ENCODE measurements around the gene DHRS13. TPM values are rescaled to one million over a fixed set of nuclear protein-coding genes. Genes with fewer than 3 reads are reported as not detected.

The DHRS13 gene
- total RNA-seq, 4 donors from 2014 or later = 3.3 to 10.0 (median 7.1) TPM

- Histone ChIP-seq H3K36me3 (peaks cover 0 to 34% (median 0%) of the 10 kb centered on the region in 3 donors), H3K4me3 (no peak overlapping the region), H3K27ac (no peak overlapping the region), H3K27me3 (no peaks in the 10 kb centered on the region), H3K4me1 (peaks cover 0 to 16% (median 4%) of the 10 kb centered on the region in 4 donors), H3K9me3 (no peaks in the 10 kb centered on the region)
- TF ChIP-seq, protein P1, sequence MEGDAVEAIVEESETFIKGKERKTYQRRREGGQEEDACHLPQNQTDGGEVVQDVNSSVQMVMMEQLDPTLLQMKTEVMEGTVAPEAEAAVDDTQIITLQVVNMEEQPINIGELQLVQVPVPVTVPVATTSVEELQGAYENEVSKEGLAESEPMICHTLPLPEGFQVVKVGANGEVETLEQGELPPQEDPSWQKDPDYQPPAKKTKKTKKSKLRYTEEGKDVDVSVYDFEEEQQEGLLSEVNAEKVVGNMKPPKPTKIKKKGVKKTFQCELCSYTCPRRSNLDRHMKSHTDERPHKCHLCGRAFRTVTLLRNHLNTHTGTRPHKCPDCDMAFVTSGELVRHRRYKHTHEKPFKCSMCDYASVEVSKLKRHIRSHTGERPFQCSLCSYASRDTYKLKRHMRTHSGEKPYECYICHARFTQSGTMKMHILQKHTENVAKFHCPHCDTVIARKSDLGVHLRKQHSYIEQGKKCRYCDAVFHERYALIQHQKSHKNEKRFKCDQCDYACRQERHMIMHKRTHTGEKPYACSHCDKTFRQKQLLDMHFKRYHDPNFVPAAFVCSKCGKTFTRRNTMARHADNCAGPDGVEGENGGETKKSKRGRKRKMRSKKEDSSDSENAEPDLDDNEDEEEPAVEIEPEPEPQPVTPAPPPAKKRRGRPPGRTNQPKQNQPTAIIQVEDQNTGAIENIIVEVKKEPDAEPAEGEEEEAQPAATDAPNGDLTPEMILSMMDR (IDR thresholded peaks at IDR 0.05) = no peak
- TF ChIP-seq POLR2A (IDR thresholded peaks at IDR 0.05) = no peak
- DNase-seq = no peak
Observed at GRCh38 chr17:28858801-28859355, 44.0 kb downstream of the DHRS13 start.

- H3K9me3 ChIP-seq = no peaks in the 10 kb centered on the region
- H3K27me3 ChIP-seq = no peaks in the 10 kb centered on the region
- no peak for TF ChIP-seq POLR2A (IDR thresholded peaks at IDR 0.05)
- TF ChIP-seq, protein P1 (IDR thresholded peaks at IDR 0.05) = no peak
- H3K4me3 ChIP-seq = no peak overlapping the region
- H3K27ac ChIP-seq = no peak overlapping the region
- H3K36me3 ChIP-seq = peaks cover 0 to 34% (median 0%) of the 10 kb centered on the region in 3 donors
- DNase-seq = no peak
- H3K4me1 ChIP-seq = peaks cover 0 to 16% (median 4%) of the 10 kb centered on the region in 4 donors
Observed at GRCh38 chr17:28857905-28858800, 44.7 kb downstream of the DHRS13 start.

- TF ChIP-seq POLR2A (IDR thresholded peaks at IDR 0.05) = no peak
- TF ChIP-seq, protein P1 (IDR thresholded peaks at IDR 0.05) = no peak
- peaks cover 0 to 34% (median 0%) of the 10 kb centered on the region in 3 donors for H3K36me3 ChIP-seq
- H3K4me3 ChIP-seq = no peak overlapping the region
- DNase-seq = peak in 1 of 3 donors; percentile 25
- H3K4me1 ChIP-seq = peaks cover 0 to 16% (median 4%) of the 10 kb centered on the region in 4 donors
- no peaks in the 10 kb centered on the region for H3K27me3 ChIP-seq
- H3K9me3 ChIP-seq = no peaks in the 10 kb centered on the region
- no peak overlapping the region for H3K27ac ChIP-seq
Observed at GRCh38 chr17:28856028-28856574, 46.8 kb downstream of the DHRS13 start.

- Histone ChIP-seq H3K4me1 (peaks cover 0 to 16% (median 4%) of the 10 kb centered on the region in 4 donors), H3K9me3 (no peaks in the 10 kb centered on the region), H3K36me3 (peaks cover 0 to 30% (median 0%) of the 10 kb centered on the region in 3 donors), H3K27ac (peak overlapping the region; percentile 42 to 78 (median 56)), H3K4me3 (peak overlapping the region; percentile 58 to 73 (median 63)), H3K27me3 (no peaks in the 10 kb centered on the region)
- no peak for TF ChIP-seq POLR2A (IDR thresholded peaks at IDR 0.05)
- TF ChIP-seq, protein P1 (IDR thresholded peaks at IDR 0.05) = no peak
- DNase-seq = no peak
Observed at GRCh38 chr17:28855336-28855679, 47.6 kb downstream of the DHRS13 start.

DNA sequence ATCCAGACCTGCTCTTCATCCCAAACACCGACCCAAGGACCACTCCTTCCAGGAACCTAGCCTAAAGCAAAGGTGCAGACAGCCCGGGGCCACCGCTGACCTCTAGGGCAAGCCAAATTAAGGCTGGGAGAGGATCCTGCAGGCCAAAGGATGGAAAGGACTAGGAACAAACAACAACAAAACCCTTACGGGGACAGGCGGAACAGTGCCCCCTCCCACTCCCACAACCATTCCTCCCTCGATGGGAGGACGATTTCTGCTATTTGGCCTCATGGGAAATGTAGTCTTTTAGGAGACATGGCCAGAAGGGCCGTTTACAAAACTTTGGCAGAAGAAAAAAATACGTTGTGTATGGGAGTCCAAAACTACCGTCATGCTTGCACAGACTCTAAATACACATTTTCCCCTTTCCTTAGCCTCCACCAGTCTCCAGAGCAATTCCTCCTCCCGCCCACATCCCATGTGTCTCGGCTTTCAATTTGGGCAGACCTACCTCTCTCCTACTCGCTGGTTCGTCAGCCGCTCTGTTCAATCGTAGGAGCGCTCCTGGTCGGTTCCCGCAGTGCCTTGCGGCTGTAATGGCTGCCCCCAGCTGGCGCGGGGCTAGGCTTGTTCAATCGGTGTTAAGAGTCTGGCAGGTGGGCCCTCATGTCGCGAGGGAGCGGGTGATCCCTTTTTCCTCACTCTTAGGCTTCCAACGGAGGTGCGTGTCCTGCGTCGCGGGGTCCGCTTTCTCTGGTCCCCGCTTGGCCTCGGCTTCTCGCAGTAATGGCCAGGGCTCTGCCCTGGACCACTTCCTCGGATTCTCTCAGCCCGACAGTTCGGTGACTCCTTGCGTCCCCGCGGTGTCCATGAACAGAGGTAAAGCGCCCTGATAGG is 48.2 kb downstream of the DHRS13 start, which contains the start of gene ERAL1:
Gene ERAL1 (plus strand): TSS at position 560 of the 879 bp plus-strand sequence. CDS start 19 bp downstream, at position 579.
- H3K36me3 ChIP-seq = peaks cover 0 to 24% (median 0%) of the 10 kb centered on the region in 3 donors
- no peaks in the 10 kb centered on the region for H3K9me3 ChIP-seq
- no peaks in the 10 kb centered on the region for H3K27me3 ChIP-seq
- DNase-seq = peak; percentile 83 to 93 (median 87)
- peaks cover 0 to 16% (median 4%) of the 10 kb centered on the region in 4 donors for H3K4me1 ChIP-seq
- peak within 1 kb of the TSS; percentile 58 to 73 (median 63) for H3K4me3 ChIP-seq
- TF ChIP-seq, protein P1 (IDR thresholded peaks at IDR 0.05) = peak in 1 of 6 experiments; percentile 2
- peak; percentile 39 to 48 for TF ChIP-seq POLR2A (IDR thresholded peaks at IDR 0.05)
- H3K27ac ChIP-seq = peak within 1 kb of the TSS; percentile 42 to 78 (median 56)
